OCI-LY1 (cell line): ENCODE results near the gene CHST11.

ENCODE experiments used
- H2AFZ ChIP-seq: fragments of 200-600 bp; sonication (generic), shearing (Covaris generic); 2 replicates; pipeline ENCODE4 v1.6.0; 2014; ENCODE audit warnings: antibody characterized with exemption, mild to moderate bottlenecking, low read length
- H3F3A ChIP-seq: fragments of 200-600 bp; sonication (generic), shearing (Covaris generic); 2 replicates; pipeline ENCODE4 v1.6.0; 2014; ENCODE audit warnings: mild to moderate bottlenecking, antibody characterized with exemption, low read length, moderate library complexity; ENCODE audit not compliant: insufficient read depth
- H3K27ac ChIP-seq: fragments of 200-600 bp; sonication (generic); 2 replicates; pipeline ENCODE4 v1.5.1; 2014; ENCODE audit warnings: low read length, mixed run types, mild to moderate bottlenecking, low read depth; ENCODE audit not compliant: poor library complexity, severe bottlenecking
- H3K27me3 ChIP-seq: fragments of 200-600 bp; sonication (generic); 2 replicates; pipeline ENCODE4 v1.6.0; 2014; ENCODE audit warnings: antibody characterized with exemption, mild to moderate bottlenecking, low read length, moderate library complexity; ENCODE audit not compliant: insufficient read depth
- H3K36me3 ChIP-seq: fragments of 200-600 bp; sonication (generic); 2 replicates; pipeline ENCODE4 v1.6.1; 2014; ENCODE audit warnings: mild to moderate bottlenecking, antibody characterized with exemption, low read length, moderate library complexity, mixed read lengths; ENCODE audit not compliant: insufficient read depth
- H3K4me1 ChIP-seq: fragments of 200-600 bp; sonication (generic); 2 replicates; pipeline ENCODE4 v1.5.1; 2014; ENCODE audit warnings: mild to moderate bottlenecking, low read length, moderate library complexity; ENCODE audit not compliant: insufficient read depth, severe bottlenecking
- H3K4me2 ChIP-seq: fragments of 200-600 bp; sonication (generic), shearing (Covaris generic); 2 replicates; pipeline ENCODE4 v1.6.1; 2014; ENCODE audit warnings: low read length
- H3K4me3 ChIP-seq: fragments of 200-600 bp; sonication (generic); 2 replicates; pipeline ENCODE4 v1.5.1; 2014; ENCODE audit warnings: low read length, low read depth, mild to moderate bottlenecking, mixed read lengths; ENCODE audit not compliant: poor library complexity, severe bottlenecking
- H3K79me2 ChIP-seq: fragments of 200-600 bp; shearing (Covaris generic); 2 replicates; pipeline ENCODE4 v1.6.1; 2016; ENCODE audit warnings: mixed run types, low read length, mixed read lengths; ENCODE audit not compliant: insufficient read depth
- H3K9ac ChIP-seq: fragments of 200-600 bp; sonication (generic), shearing (Covaris generic); 2 replicates; pipeline ENCODE4 v1.6.1; 2014; ENCODE audit warnings: mild to moderate bottlenecking, low read length, mixed read lengths
- H3K9me2 ChIP-seq: fragments of 200-600 bp; sonication (generic), shearing (Covaris generic); 2 replicates; pipeline ENCODE4 v1.6.1; 2014; ENCODE audit warnings: low read depth, mild to moderate bottlenecking, low read length, mixed read lengths
- H3K9me3 ChIP-seq: fragments of 200-600 bp; shearing (Covaris generic); 2 replicates; pipeline ENCODE4 v1.6.1; 2014; ENCODE audit warnings: low read length, mixed read lengths
- H4K20me1 ChIP-seq: fragments of 200-600 bp; sonication (generic), shearing (Covaris generic); 2 replicates; pipeline ENCODE4 v1.6.0; 2016; ENCODE audit warnings: mild to moderate bottlenecking, low read length; ENCODE audit not compliant: insufficient read depth
- CTCF ChIP-seq: fragments of 200-600 bp; sonication (generic), shearing (Covaris generic); IDR thresholded peaks from 2 replicates; pipeline ENCODE4 v1.5.1; 2017; ENCODE audit warnings: mild to moderate bottlenecking, antibody characterized with exemption, low read length, moderate library complexity, mixed read lengths
- EZH2 ChIP-seq: fragments of 200-600 bp; sonication (generic), shearing (Covaris generic); IDR thresholded peaks from 2 replicates; pipeline ENCODE4 v1.8.0; 2017; ENCODE audit warnings: borderline replicate concordance, mixed run types, mild to moderate bottlenecking, antibody characterized with exemption, low read length, moderate library complexity, mixed read lengths

The CHST11 gene

GRCh38 chr12:104763168-104763805 is 306.5 kb downstream of the CHST11 start:
- Histone ChIP-seq H3K9me2 (no peaks in the 10 kb centered on the region), H3K4me3 (no peak overlapping the region), H2AFZ (no peak overlapping the region), H3K36me3 (peaks cover 3% of the 10 kb centered on the region; the same call in 1 of the 2 replicates), H4K20me1 (no peaks in the 10 kb centered on the region), H3K27me3 (no peaks in the 10 kb centered on the region), H3K79me2 (no peaks in the 10 kb centered on the region), H3F3A (no peaks in the 10 kb centered on the region), H3K27ac (no peak overlapping the region), H3K4me1 (peaks cover 9% of the 10 kb centered on the region), H3K9ac (no peak overlapping the region), H3K4me2 (no peak overlapping the region), H3K9me3 (no peaks in the 10 kb centered on the region)
- no peak for TF ChIP-seq CTCF
- no peak for TF ChIP-seq EZH2

GRCh38 chr12:104764225-104765091 is 307.7 kb downstream of the CHST11 start:
- H3F3A ChIP-seq: no peaks in the 10 kb centered on the region
- no peaks in the 10 kb centered on the region for H4K20me1 ChIP-seq
- no peaks in the 10 kb centered on the region for H3K36me3 ChIP-seq
- H3K79me2 ChIP-seq: no peaks in the 10 kb centered on the region
- peaks cover 9% of the 10 kb centered on the region for H3K4me1 ChIP-seq
- no peak overlapping the region for H3K4me3 ChIP-seq
- no peak overlapping the region for H3K9ac ChIP-seq
- H3K27me3 ChIP-seq: no peaks in the 10 kb centered on the region
- TF ChIP-seq EZH2: no peak
- no peak for TF ChIP-seq CTCF
- H3K9me3 ChIP-seq: no peaks in the 10 kb centered on the region
- no peak overlapping the region for H3K4me2 ChIP-seq
- no peaks in the 10 kb centered on the region for H3K9me2 ChIP-seq
- no peak overlapping the region for H3K27ac ChIP-seq
- no peak overlapping the region for H2AFZ ChIP-seq

GRCh38 chr12:104767261-104767660 is 310.5 kb downstream of the CHST11 start:
- H3K4me2 ChIP-seq: no peak overlapping the region

More at GRCh38 chr12:104767261-104767660, 310.5 kb downstream of the CHST11 start:
- Histone ChIP-seq H3K9me3 (no peaks in the 10 kb centered on the region), H3K9me2 (no peaks in the 10 kb centered on the region), H4K20me1 (no peaks in the 10 kb centered on the region), H3K9ac (no peak overlapping the region), H3K36me3 (no peaks in the 10 kb centered on the region), H3K79me2 (no peaks in the 10 kb centered on the region), H3F3A (no peaks in the 10 kb centered on the region), H3K27ac (no peak overlapping the region), H3K4me1 (peaks cover 9% of the 10 kb centered on the region), H2AFZ (no peak overlapping the region), H3K4me3 (no peak overlapping the region), H3K27me3 (no peaks in the 10 kb centered on the region)
- TF ChIP-seq CTCF (no peak), EZH2 (no peak)
